ENCODE measurements around the gene FABP7.

FABP7 gene

GRCh38 chr6:122831511-122831910 is 52.0 kb downstream of the FABP7 start:
- H3K36me3 ChIP-seq (replicated peaks; ENCODE audit: low read depth, low read length): no peaks in the 10 kb centered on the region
- no peak overlapping the region for H3K9ac ChIP-seq (ENCODE audit: low read length)
- H3K27me3 ChIP-seq (ENCODE audit: low read depth, low read length): no peaks in the 10 kb centered on the region
- no peak overlapping the region for H3K27ac ChIP-seq (ENCODE audit: low read length)
- H2AFZ ChIP-seq (ENCODE audit: low read depth, low read length): no peak overlapping the region
- H3K4me3 ChIP-seq (ENCODE audit: low read length): no peak overlapping the region
- no peaks in the 10 kb centered on the region for H3K9me3 ChIP-seq (ENCODE audit: insufficient read depth, low read length)
- H3K79me2 ChIP-seq (ENCODE audit: low read length): no peaks in the 10 kb centered on the region
- TF ChIP-seq EZH2phosphoT487 (IDR thresholded peaks at IDR 0.05; ENCODE audit: low read depth) (no peak), CTCF (IDR thresholded peaks at IDR 0.05; ENCODE audit: low read depth, low read length) (no peak)
- H4K20me1 ChIP-seq (ENCODE audit: insufficient read depth, low read length): no peaks in the 10 kb centered on the region
- no peaks in the 10 kb centered on the region for H3K4me1 ChIP-seq (ENCODE audit: low read length)
- no peak overlapping the region for H3K4me2 ChIP-seq (ENCODE audit: low read length)

GRCh38 chr6:122832459-122832858 is 52.9 kb downstream of the FABP7 start:
- Histone ChIP-seq H3K36me3 (replicated peaks; ENCODE audit: low read depth, low read length) (no peaks in the 10 kb centered on the region), H2AFZ (ENCODE audit: low read depth, low read length) (no peak overlapping the region), H3K4me3 (ENCODE audit: low read length) (no peak overlapping the region), H3K27ac (ENCODE audit: low read length) (no peak overlapping the region), H3K27me3 (ENCODE audit: low read depth, low read length) (no peaks in the 10 kb centered on the region), H3K4me1 (ENCODE audit: low read length) (no peaks in the 10 kb centered on the region), H3K79me2 (ENCODE audit: low read length) (no peaks in the 10 kb centered on the region), H3K9ac (ENCODE audit: low read length) (no peak overlapping the region), H3K4me2 (ENCODE audit: low read length) (no peak overlapping the region), H4K20me1 (ENCODE audit: insufficient read depth, low read length) (no peaks in the 10 kb centered on the region), H3K9me3 (ENCODE audit: insufficient read depth, low read length) (no peaks in the 10 kb centered on the region)
- TF ChIP-seq EZH2phosphoT487 (IDR thresholded peaks at IDR 0.05; ENCODE audit: low read depth): no peak
- no peak for TF ChIP-seq CTCF (IDR thresholded peaks at IDR 0.05; ENCODE audit: low read depth, low read length)

GRCh38 chr6:122833021-122833491 is 53.5 kb downstream of the FABP7 start:
- Histone ChIP-seq H3K9me3 (ENCODE audit: insufficient read depth, low read length) (no peaks in the 10 kb centered on the region), H3K79me2 (ENCODE audit: low read length) (no peaks in the 10 kb centered on the region), H3K4me3 (ENCODE audit: low read length) (no peak overlapping the region), H2AFZ (ENCODE audit: low read depth, low read length) (no peak overlapping the region), H3K4me1 (ENCODE audit: low read length) (no peaks in the 10 kb centered on the region), H3K4me2 (ENCODE audit: low read length) (no peak overlapping the region), H3K27ac (ENCODE audit: low read length) (no peak overlapping the region), H4K20me1 (ENCODE audit: insufficient read depth, low read length) (no peaks in the 10 kb centered on the region), H3K27me3 (ENCODE audit: low read depth, low read length) (no peaks in the 10 kb centered on the region), H3K36me3 (replicated peaks; ENCODE audit: low read depth, low read length) (no peaks in the 10 kb centered on the region), H3K9ac (ENCODE audit: low read length) (no peak overlapping the region)
- TF ChIP-seq CTCF (IDR thresholded peaks at IDR 0.05; ENCODE audit: low read depth, low read length) (no peak), EZH2phosphoT487 (IDR thresholded peaks at IDR 0.05; ENCODE audit: low read depth) (no peak)

Data from OCI-LY3 (cell line).